Activated CD4-positive, alpha-beta T cell treated with anti-CD3 and anti-CD28 coated beads, Interleukin-2, amount 10 ng/mL, durations not matched to agents 7 days and 5 days (primary cell): Measurements from ENCODE around the gene LMNA. TPM values are rescaled to one million over a fixed set of nuclear protein-coding genes. Genes with fewer than 3 reads are reported as not detected.
"Not testable (repeated sequence)": the region's sequence is repeated elsewhere in the genome, so short reads cannot be mapped to it uniquely, and the experiment has no call there.

ENCODE experiments used
- CTCF ChIA-PET: fragments of 350-600 bp; sonication (Branson Sonifier 250); formaldehyde crosslinking; loops from one replicate; lab custom pipeline; 2021; ENCODE audit warnings: antibody characterized with exemption; lab: Charles Lee
- POLR2A ChIA-PET: fragments of 350-600 bp; sonication (Branson Sonifier 250); formaldehyde crosslinking; loops from one replicate; lab custom pipeline; 2021; ENCODE audit warnings: antibody characterized with exemption; lab: Charles Lee
- DNase-seq: peaks from one replicate; pipeline ENCODE4 v3.0.0-alpha.2; 2020
- H3K27ac Mint-ChIP-seq: one replicate; pipeline ENCODE4 v1.8.0; 2021; ENCODE audit warnings: mild to moderate bottlenecking, moderate library complexity, mixed read lengths
- H3K27me3 Mint-ChIP-seq: one replicate; pipeline ENCODE4 v1.8.0; 2021; ENCODE audit warnings: mixed read lengths
- H3K36me3 Mint-ChIP-seq: one replicate; pipeline ENCODE4 v1.8.0; 2021; ENCODE audit warnings: low read depth, mixed read lengths
- H3K4me1 Mint-ChIP-seq: one replicate; pipeline ENCODE4 v1.8.0; 2021; ENCODE audit warnings: mixed read lengths
- H3K4me3 Mint-ChIP-seq: one replicate; pipeline ENCODE4 v1.8.0; 2021; ENCODE audit warnings: mild to moderate bottlenecking, moderate library complexity, mixed read lengths
- H3K9me3 Mint-ChIP-seq: one replicate; pipeline ENCODE4 v1.8.0; 2021; ENCODE audit warnings: mixed read lengths
- total RNA-seq, 2 experiments: library from RNA; stranded (reverse); gene quantifications; one replicate each; pipeline ENCODE4 v1.2.3, GENCODE V29; 2021

LMNA gene
- total RNA-seq, result 10 to 100 TPM; 38.3 to 43.5 TPM

DNA sequence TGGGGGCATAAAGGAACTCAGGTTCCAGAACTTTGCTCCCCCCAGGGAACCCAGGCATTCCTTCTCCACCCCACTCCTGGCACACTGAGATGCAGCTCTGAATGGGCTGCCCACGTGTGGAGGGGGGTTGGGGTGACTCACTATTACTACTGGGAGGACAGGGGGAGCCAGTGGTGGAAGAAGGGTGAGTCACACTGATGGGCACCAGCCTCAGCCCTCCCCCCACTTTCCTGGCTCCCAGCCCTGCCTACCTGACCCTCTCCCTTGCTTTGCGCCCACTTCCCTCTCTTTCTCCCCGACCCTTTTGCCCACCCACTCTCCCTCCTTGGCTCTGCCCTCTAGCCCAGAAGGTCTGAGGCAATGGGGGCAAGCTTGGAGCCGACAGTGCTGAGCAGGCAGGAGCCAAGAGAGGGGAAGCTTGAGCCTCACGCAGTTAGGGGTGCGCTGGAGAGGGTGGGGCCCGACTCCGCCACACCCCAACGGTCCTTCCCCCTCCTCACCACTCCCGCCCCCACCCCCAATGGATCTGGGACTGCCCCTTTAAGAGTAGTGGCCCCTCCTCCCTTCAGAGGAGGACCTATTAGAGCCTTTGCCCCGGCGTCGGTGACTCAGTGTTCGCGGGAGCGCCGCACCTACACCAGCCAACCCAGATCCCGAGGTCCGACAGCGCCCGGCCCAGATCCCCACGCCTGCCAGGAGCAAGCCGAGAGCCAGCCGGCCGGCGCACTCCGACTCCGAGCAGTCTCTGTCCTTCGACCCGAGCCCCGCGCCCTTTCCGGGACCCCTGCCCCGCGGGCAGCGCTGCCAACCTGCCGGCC, at the start of gene LMNA:
Gene LMNA (plus strand): TSS at position 611 of the 818 bp plus-strand sequence. CDS start 208 bp downstream, outside the sequence.
- no peaks in the 10 kb centered on the region for H3K9me3 Mint-ChIP-seq
- H3K36me3 Mint-ChIP-seq, result no peaks in the 10 kb centered on the region
- H3K4me1 Mint-ChIP-seq, result peaks cover 32% of the 10 kb centered on the region
- peak; percentile 63 for DNase-seq
- CTCF ChIA-PET, result interaction anchor here (1.1 to 25.5 kb wide), 6 partner anchors 9 to 37 kb away, joined by 3 to 645 read pairs (median 6); no protein-coding TSS in a partner anchor
- H3K4me3 Mint-ChIP-seq, result peak within 1 kb of the TSS; percentile 78
- H3K27me3 Mint-ChIP-seq, result peaks cover 43% of the 10 kb centered on the region
- peak within 1 kb of the TSS; percentile 68 for H3K27ac Mint-ChIP-seq
- POLR2A ChIA-PET, result interaction anchor here (0.6 kb wide), 1 partner anchor 50 kb away, joined by 3 read pairs; no protein-coding TSS in a partner anchor

DNA sequence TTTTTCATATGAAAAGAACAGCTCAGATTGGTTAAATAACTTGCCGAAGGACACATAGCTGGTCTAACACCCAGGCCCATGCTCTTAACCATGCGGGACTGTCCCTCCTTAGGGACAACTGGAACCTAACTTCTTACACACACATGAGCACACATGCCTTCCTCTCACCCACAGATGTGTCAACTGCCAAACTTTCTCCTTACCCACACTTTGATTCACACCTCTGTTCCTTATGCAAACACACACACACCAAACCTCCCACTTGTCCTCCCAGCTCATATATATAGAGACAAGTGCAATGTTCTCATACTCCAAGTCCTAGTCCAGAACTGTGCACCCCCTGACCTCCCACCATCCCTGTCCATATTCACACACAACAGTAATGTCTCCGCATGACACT, 49.3 kb upstream of the LMNA start:
- ChIA-PET CTCF (interaction anchor here (0.9 to 3.1 kb wide), 12 partner anchors 13 to 76 kb away, joined by 3 to 12 read pairs (median 4); no protein-coding TSS in a partner anchor), POLR2A (no interaction called here)
- Mint-ChIP-seq H3K27ac (no peak overlapping the region), H3K4me1 (peaks cover 16% of the 10 kb centered on the region), H3K27me3 (no peaks in the 10 kb centered on the region), H3K36me3 (no peaks in the 10 kb centered on the region), H3K9me3 (no peaks in the 10 kb centered on the region), H3K4me3 (no peak overlapping the region)
- DNase-seq, result no peak

DNA sequence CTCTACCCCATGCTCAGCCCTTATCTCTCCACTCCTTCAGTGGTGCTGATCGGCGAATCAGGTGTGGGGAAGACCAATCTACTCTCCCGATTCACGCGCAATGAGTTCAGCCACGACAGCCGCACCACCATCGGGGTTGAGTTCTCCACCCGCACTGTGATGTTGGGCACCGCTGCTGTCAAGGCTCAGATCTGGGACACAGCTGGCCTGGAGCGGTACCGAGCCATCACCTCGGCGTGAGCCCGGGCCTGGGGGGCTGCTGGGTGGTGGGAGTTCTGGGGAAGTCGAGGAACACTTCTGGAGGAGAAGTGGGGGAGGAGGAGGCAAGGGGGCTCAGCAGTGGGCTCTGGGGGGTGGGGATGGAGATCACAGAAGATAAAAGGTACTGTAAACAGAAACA, 48.6 kb upstream of the LMNA start:
- H3K4me3 Mint-ChIP-seq, result no peak overlapping the region
- no peaks in the 10 kb centered on the region for H3K36me3 Mint-ChIP-seq
- H3K9me3 Mint-ChIP-seq, result no peaks in the 10 kb centered on the region
- DNase-seq, result no peak
- POLR2A ChIA-PET, result no interaction called here
- peaks cover 16% of the 10 kb centered on the region for H3K4me1 Mint-ChIP-seq
- no peak overlapping the region for H3K27ac Mint-ChIP-seq
- H3K27me3 Mint-ChIP-seq, result no peaks in the 10 kb centered on the region
- CTCF ChIA-PET, result interaction anchor here (0.5 to 3.1 kb wide), 39 partner anchors 9 to 893 kb away, joined by 3 to 14 read pairs (median 4); partner anchors contain the start of genes KHDC4, KRTCAP2 and SMG5

- H3K27ac Mint-ChIP-seq, result no peak overlapping the region
- ChIA-PET POLR2A (no interaction called here), CTCF (interaction anchor here (0.6 to 3.1 kb wide), 16 partner anchors 8 to 259 kb away, joined by 3 to 14 read pairs (median 4); partner anchors contain the start of gene KHDC4)
- H3K4me3 Mint-ChIP-seq, result no peak overlapping the region
- H3K27me3 Mint-ChIP-seq, result peaks cover 2% of the 10 kb centered on the region
- DNase-seq, result no peak
- no peaks in the 10 kb centered on the region for H3K36me3 Mint-ChIP-seq
- H3K4me1 Mint-ChIP-seq, result peaks cover 16% of the 10 kb centered on the region
- no peaks in the 10 kb centered on the region for H3K9me3 Mint-ChIP-seq
Measured at GRCh38 chr1:156067262-156067661, 47.2 kb upstream of the LMNA start.

- ChIA-PET POLR2A (no interaction called here), CTCF (interaction anchor here (0.9 to 1.0 kb wide), 2 partner anchors 11 to 60 kb away, joined by 3 read pairs; no protein-coding TSS in a partner anchor)
- no peak overlapping the region for H3K4me3 Mint-ChIP-seq
Measured at GRCh38 chr1:156069490-156070455, 44.7 kb upstream of the LMNA start.

GRCh38 chr1:156070548-156070947, 44.0 kb upstream of the LMNA start:
- no peak for DNase-seq
- POLR2A ChIA-PET, result no interaction called here
- H3K9me3 Mint-ChIP-seq, result no peaks in the 10 kb centered on the region
- H3K27me3 Mint-ChIP-seq, result peaks cover 8% of the 10 kb centered on the region
- no peak overlapping the region for H3K4me3 Mint-ChIP-seq
- no peaks in the 10 kb centered on the region for H3K36me3 Mint-ChIP-seq
- H3K27ac Mint-ChIP-seq, result no peak overlapping the region
- CTCF ChIA-PET, result no interaction called here
- H3K4me1 Mint-ChIP-seq, result peaks cover 13% of the 10 kb centered on the region

More at GRCh38 chr1:156069490-156070455, 44.7 kb upstream of the LMNA start:
- Mint-ChIP-seq H3K4me1 (peaks cover 16% of the 10 kb centered on the region), H3K9me3 (no peaks in the 10 kb centered on the region), H3K36me3 (no peaks in the 10 kb centered on the region), H3K27ac (no peak overlapping the region), H3K27me3 (peaks cover 4% of the 10 kb centered on the region)
- DNase-seq, result no peak

DNA sequence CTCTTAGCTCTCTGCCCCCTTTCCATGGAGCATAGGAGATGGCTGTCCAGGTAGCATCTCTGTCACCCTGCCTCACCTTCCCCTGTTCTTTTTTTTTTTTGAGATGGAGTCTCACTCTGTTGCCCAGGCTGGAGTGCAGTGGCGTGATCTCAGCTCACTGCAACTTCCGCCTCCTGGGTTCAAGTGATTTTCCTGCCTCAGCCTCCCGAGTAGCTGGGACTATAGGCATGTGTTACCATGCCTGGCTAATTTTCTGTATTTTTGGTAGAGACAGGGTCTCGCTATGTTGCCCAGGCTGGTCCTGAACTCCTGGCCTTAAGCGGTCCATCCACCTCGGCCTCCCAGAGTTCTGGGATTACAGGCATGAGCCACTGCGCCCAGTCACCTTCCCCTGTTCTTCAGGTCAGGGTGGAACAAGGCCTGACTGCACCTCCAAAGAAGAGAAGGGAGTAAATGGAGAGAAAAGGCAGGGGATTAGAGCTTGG, 43.1 kb upstream of the LMNA start:
- POLR2A ChIA-PET, H3K4me1 Mint-ChIP-seq, H3K36me3 Mint-ChIP-seq, H3K4me3 Mint-ChIP-seq, H3K9me3 Mint-ChIP-seq, DNase-seq: not testable (repeated sequence)
- H3K27ac Mint-ChIP-seq, result peak overlapping the region; percentile 58
- peaks cover 11% of the 10 kb centered on the region for H3K27me3 Mint-ChIP-seq
- CTCF ChIA-PET, result interaction anchor here (0.7 to 1.4 kb wide), 2 partner anchors 22 to 58 kb away, joined by 3 read pairs; no protein-coding TSS in a partner anchor

GRCh38 chr1:156072251-156072650, 42.3 kb upstream of the LMNA start:
- POLR2A ChIA-PET, result no interaction called here
- no peaks in the 10 kb centered on the region for H3K9me3 Mint-ChIP-seq

DNA sequence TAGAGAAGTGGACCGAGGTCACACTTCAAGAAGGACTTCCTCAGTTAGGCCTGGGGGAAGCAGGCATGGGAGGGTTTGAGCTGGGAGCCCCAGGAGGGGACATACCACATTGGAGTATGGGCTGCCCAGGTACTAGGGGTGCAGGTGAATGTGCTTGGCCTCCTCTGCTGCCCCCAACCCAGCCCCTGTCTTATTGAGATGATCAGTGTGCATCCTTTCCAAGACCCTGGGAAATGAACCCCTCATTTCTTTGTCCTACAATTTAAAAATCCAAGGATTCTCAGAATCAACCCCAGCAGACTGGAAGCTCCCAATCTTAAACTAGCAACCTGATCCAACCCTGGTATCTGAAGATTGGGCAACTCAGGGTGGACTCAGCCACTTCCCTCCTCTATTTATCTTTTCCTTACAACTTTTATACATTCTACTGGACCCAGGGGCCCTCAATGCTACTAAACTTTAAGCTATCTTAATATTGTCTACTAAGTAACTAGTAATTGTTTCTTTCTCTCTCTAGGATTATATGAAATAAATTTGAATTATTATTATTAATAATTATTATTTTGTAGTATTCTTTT, 41.3 kb upstream of the LMNA start:
- Mint-ChIP-seq H3K9me3 (no peaks in the 10 kb centered on the region), H3K4me3 (no peak overlapping the region), H3K27me3 (peaks cover 17% of the 10 kb centered on the region), H3K27ac (no peak overlapping the region), H3K4me1 (peaks cover 3% of the 10 kb centered on the region), H3K36me3 (no peaks in the 10 kb centered on the region)
- CTCF ChIA-PET, result interaction anchor here (0.5 to 1.0 kb wide), 6 partner anchors 10 to 199 kb away, joined by 3 to 5 read pairs (median 3); no protein-coding TSS in a partner anchor
- DNase-seq, result no peak
- POLR2A ChIA-PET, result no interaction called here

More at GRCh38 chr1:156072251-156072650, 42.3 kb upstream of the LMNA start:
- CTCF ChIA-PET, result interaction anchor here (1.4 kb wide), 1 partner anchor 58 kb away, joined by 3 read pairs; no protein-coding TSS in a partner anchor
- Mint-ChIP-seq H3K4me1 (peaks cover 3% of the 10 kb centered on the region), H3K27ac (no peak overlapping the region), H3K36me3 (no peaks in the 10 kb centered on the region), H3K27me3 (peaks cover 11% of the 10 kb centered on the region), H3K4me3 (no peak overlapping the region)
- no peak for DNase-seq

- Mint-ChIP-seq H3K4me3 (no peak overlapping the region), H3K36me3 (no peaks in the 10 kb centered on the region), H3K4me1 (peaks cover 3% of the 10 kb centered on the region), H3K27me3 (peaks cover 19% of the 10 kb centered on the region), H3K27ac (no peak overlapping the region), H3K9me3 (no peaks in the 10 kb centered on the region)
- DNase-seq, result no peak
- POLR2A ChIA-PET, result no interaction called here
- CTCF ChIA-PET, result interaction anchor here (0.6 to 1.0 kb wide), 5 partner anchors 10 to 198 kb away, joined by 3 to 5 read pairs (median 3); no protein-coding TSS in a partner anchor
Measured at GRCh38 chr1:156073740-156074139, 40.8 kb upstream of the LMNA start.

DNA sequence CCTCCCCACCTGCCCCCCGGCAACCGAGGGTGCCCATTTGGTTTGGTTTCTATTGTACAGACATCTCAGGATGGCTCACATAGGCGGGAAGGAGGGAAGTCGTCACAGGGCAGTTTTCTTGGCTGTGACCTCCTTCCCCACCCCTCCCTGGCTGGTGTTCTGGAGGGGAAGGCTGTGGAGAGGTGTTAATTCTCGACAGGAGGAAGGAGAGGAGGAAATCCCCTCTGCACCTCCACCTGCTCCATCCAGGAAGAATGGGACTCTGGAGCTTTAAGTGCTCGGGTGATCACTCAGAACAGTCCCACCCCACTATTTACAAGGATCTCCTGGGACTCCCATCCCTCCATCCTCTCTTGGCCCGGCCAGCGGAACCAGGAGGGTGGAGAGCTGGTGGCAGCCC, 39.9 kb upstream of the LMNA start:
- Mint-ChIP-seq H3K27me3 (peaks cover 25% of the 10 kb centered on the region), H3K27ac (no peak overlapping the region), H3K9me3 (no peaks in the 10 kb centered on the region), H3K36me3 (no peaks in the 10 kb centered on the region), H3K4me3 (no peak overlapping the region), H3K4me1 (peaks cover 3% of the 10 kb centered on the region)
- no peak for DNase-seq
- ChIA-PET POLR2A (no interaction called here), CTCF (interaction anchor here (1.3 to 2.9 kb wide), 3 partner anchors 8 to 32 kb away, joined by 3 to 14 read pairs (median 6); no protein-coding TSS in a partner anchor)
